K562 (cell line): ENCODE measurements around the gene ARHGEF17. TPM values are rescaled to one million over a fixed set of nuclear protein-coding genes. Genes with fewer than 3 reads are reported as not detected.

Experiments used
- ATAC-seq: fragments of 200-7000 bp; cut with Tn5 transposase; 3 replicates; pipeline ENCODE4 v1.9.1; 2020; ENCODE audit warnings: moderate library complexity
- BruUV-seq: library from RNA; stranded (reverse); fragments of 400-500 nt; replicated peaks from 2 replicates; lab custom pipeline; 2021; lab: Mats Ljungman, UMichigan
- CTCF ChIA-PET: fragments of 300-600 bp; formaldehyde crosslinking; extraction: SDS; loops from one replicate; lab custom pipeline; 2021; ENCODE audit warnings: low intra/inter-chr PET ratio; lab: Yijun Ruan, JAX
- POLR2A ChIA-PET: fragments of 300-600, 350-650 bp; sonication (Branson Sonifier 250); formaldehyde crosslinking; extraction: SDS; loops from one replicate; lab custom pipeline; 2021; ENCODE audit warnings: antibody characterized with exemption, inconsistent platforms; lab: Yijun Ruan, JAX
- DNase-seq, 4 experiments: peaks; one replicate each; pipeline versions ENCODE4 v3.0.0 to v3.0.0-alpha.2; 2011 to 2018; ENCODE audit warnings: low spot score in 3 of 4, mixed read lengths in 3 of 4; ENCODE audit errors: extremely low read depth in 1 of 4
- FAIRE-seq: peaks from 2 replicates; lab custom pipeline; 2011; peaks lifted over from hg19 to GRCh38; lab: Jason Lieb, UNC
- H2AFZ ChIP-seq: 2 replicates; pipeline ENCODE4 v1.6.0; 2011; ENCODE audit warnings: low read depth, low read length, control low read depth, inconsistent platforms
- H3K27ac ChIP-seq: fragments of 200-600 bp; 3 replicates; pipeline ENCODE4 v1.8.0; 2011; ENCODE audit warnings: low read depth, mild to moderate bottlenecking, control low read depth, inconsistent platforms, low read length, moderate library complexity, mixed read lengths; ENCODE audit errors: extremely low read depth
- H3K27me3 ChIP-seq, 2 experiments: fragments of 300-600 bp in 1 of 2; 2 replicates in 1 of 2; 3 replicates in 1 of 2; pipeline versions ENCODE4 v1.6.0 to v1.8.0; 2011; ENCODE audit warnings: inconsistent platforms in 2 of 2, low read length in 2 of 2, mild to moderate bottlenecking in 1 of 2, mixed read lengths in 1 of 2, moderate library complexity in 1 of 2; ENCODE audit not compliant: control insufficient read depth in 2 of 2, insufficient read depth in 2 of 2
- H3K36me3 ChIP-seq: fragments of 300-600 bp; 3 replicates; pipeline ENCODE4 v1.8.0; 2011; ENCODE audit warnings: mild to moderate bottlenecking, low read length, inconsistent platforms; ENCODE audit not compliant: control insufficient read depth, insufficient read depth
- H3K4me1 ChIP-seq, 2 experiments: fragments of 200-600 bp in 1 of 2; replicated peaks in 1 of 2; 2 replicates in 1 of 2; 3 replicates in 1 of 2; pipeline versions ENCODE4 v1.5.1 to v1.8.0; 2011; ENCODE audit warnings: inconsistent platforms in 2 of 2, low read length in 2 of 2, mild to moderate bottlenecking in 1 of 2, mixed read lengths in 1 of 2, moderate library complexity in 1 of 2; ENCODE audit not compliant: control insufficient read depth in 2 of 2, insufficient read depth in 2 of 2
- H3K4me2 ChIP-seq: 2 replicates; pipeline ENCODE4 v1.6.1; 2011; ENCODE audit warnings: low read length, control low read depth, inconsistent platforms, mixed read lengths; ENCODE audit not compliant: insufficient read depth
- H3K4me3 ChIP-seq: fragments of 200-600 bp; sonication (generic), shearing (Covaris generic); 2 replicates; pipeline ENCODE4 v1.5.1; 2016; ENCODE audit warnings: control low read depth, inconsistent platforms
- H3K79me2 ChIP-seq: fragments of 200-600 bp; 3 replicates; pipeline ENCODE4 v1.8.0; 2011; ENCODE audit warnings: low read length, inconsistent platforms; ENCODE audit not compliant: control insufficient read depth, insufficient read depth
- H3K9ac ChIP-seq, 2 experiments: 2 replicates each; pipeline versions ENCODE4 v1.6.0 to v1.6.1; 2011; ENCODE audit warnings: low read depth in 2 of 2, low read length in 2 of 2, control low read depth in 1 of 2, inconsistent platforms in 1 of 2, mild to moderate bottlenecking in 1 of 2, mixed read lengths in 1 of 2; ENCODE audit not compliant: insufficient read depth in 1 of 2
- H3K9me1 ChIP-seq: one replicate; pipeline ENCODE4 v1.6.0; 2011; ENCODE audit warnings: inconsistent platforms, mild to moderate bottlenecking, low read length, moderate library complexity; ENCODE audit not compliant: control insufficient read depth, insufficient read depth
- H3K9me3 ChIP-seq: replicated peaks from 2 replicates; pipeline ENCODE4 v1.5.1; 2011; ENCODE audit warnings: low read depth, low read length, inconsistent platforms; ENCODE audit not compliant: control insufficient read depth, insufficient read depth
- H4K20me1 ChIP-seq: replicated peaks from 2 replicates; pipeline ENCODE4 v1.6.1; 2011; ENCODE audit warnings: low read length, inconsistent platforms, mixed read lengths; ENCODE audit not compliant: control insufficient read depth, insufficient read depth
- CTCF ChIP-seq, 3 experiments: IDR thresholded peaks in 2 of 3; conservative IDR thresholded peaks in 1 of 3; 2 replicates each; pipeline ENCODE4 v1.5.1; 2011 to 2012; ENCODE audit warnings: low read length in 3 of 3, mild to moderate bottlenecking in 3 of 3, control low read depth in 2 of 3, improper control_type of control experiment in 1 of 3, inconsistent platforms in 1 of 3, low read depth in 1 of 3, mixed read lengths in 1 of 3, moderate library complexity in 1 of 3; ENCODE audit not compliant: insufficient read depth in 2 of 3
- THRA ChIP-seq: fragments of 450-650 bp; IDR thresholded peaks from 2 replicates; pipeline ENCODE4 v1.6.1; 2017; ENCODE audit warnings: mild to moderate bottlenecking, moderate library complexity
- WGBS: fragments of 100-300 bp; shearing (Covaris generic); methylation state at CpG from one replicate; pipeline ENCODE4 v1.1.6; 2016; ENCODE audit warnings: low coverage, mixed read lengths; ENCODE audit not compliant: insufficient coverage; ENCODE audit errors: missing lambda C conversion rate; 5-methylcytosine and 5-hydroxymethylcytosine counted together
- in situ Hi-C: fragments of 300-500 bp; cut with MboI; formaldehyde crosslinking; loops from 4 replicates; pipeline ENCODE4 v1.15.0; 2018; ENCODE audit warnings: inconsistent platforms, mixed read lengths
- intact Hi-C: fragments of 100-400 bp; cut with micrococcal nuclease; formaldehyde crosslinking; loops from 2 replicates; pipeline ENCODE4 v1.14.2; 2022
- polyA plus RNA-seq, 8 experiments: library from polyadenylated mRNA; depleted of rRNA in 4 of 8; stranded (reverse) in 5 of 8; unstranded in 3 of 8; fragments of >200 nt; fragmentation: Nextera tagmentation in 2 of 8; fragmentation: Illumina TruSeq in 1 of 8; extraction: Ambion mirVana in 2 of 8; extraction: Trizol in 1 of 8; gene quantifications; 2 replicates each; pipeline versions ENCODE4 v1.2.1 to v1.2.3, GENCODE V29; 2011 to 2014; ENCODE audit warnings: inconsistent platforms in 1 of 8, missing spikeins in 1 of 8
- total RNA-seq, 7 experiments: library from RNA; depleted of rRNA in 6 of 7; stranded (reverse); fragments of >200 nt in 6 of 7; fragmentation: Illumina TruSeq in 2 of 7; extraction: Trizol in 2 of 7; gene quantifications; 2 replicates each; pipeline versions ENCODE4 v1.2.1 to v1.2.3, GENCODE V29; 2011 to 2021; ENCODE audit warnings: low replicate concordance in 1 of 7

The ARHGEF17 gene
- total and polyA plus RNA-seq, 9 of the 15 experiments (the other 6 are each of a cell fraction or from before 2014, with no cell fraction given): 0.04 to 0.68 (median 0.10) TPM; not detected in 2

- FAIRE-seq: peak; percentile 68
- no peaks in the 10 kb centered on the region for H3K36me3 ChIP-seq
- ChIA-PET POLR2A (interaction anchor here (0.7 kb wide), 1 partner anchor 18 kb away, joined by 3 read pairs; no protein-coding TSS in a partner anchor), CTCF (interaction anchor here (0.7 kb wide), 1 partner anchor 303 kb away, joined by 3 read pairs; no protein-coding TSS in a partner anchor)
- no TSS peak for BruUV-seq
- H4K20me1 ChIP-seq: 0 out of 2 replicates have a peak, but pooled peaks cover 6% of the 10 kb centered on the region
- no peak overlapping the region for H2AFZ ChIP-seq
- no peak for ATAC-seq
- H3K9me3 ChIP-seq: no peaks in the 10 kb centered on the region
- DNase-seq: peak in 2 of 4 experiments; percentile 37
- no peak overlapping the region for H3K27ac ChIP-seq
- no peaks in the 10 kb centered on the region for H3K79me2 ChIP-seq
- WGBS: 12% methylated on average over 14 of the region's 22 CpGs
- intact Hi-C loops: no loop called here
- no peak overlapping the region for H3K4me3 ChIP-seq
- TF ChIP-seq CTCF (IDR thresholded peaks at IDR 0.05 in 2 of 3, conservative IDR thresholded peaks at IDR 0.05 in 1 of 3; ENCODE audit: insufficient read depth in 2 of 3, low read depth in 1 of 3, low read length in 3 of 3) (peak in 1 of 3 experiments; percentile 25; a peak in 1 of 6 replicates), THRA (no peak)
- TF ChIP-seq, all 486 proteins: peak for 1
- Histone ChIP-seq H3K9ac (no peak overlapping the region), H3K27me3 (peaks cover 24 to 48% of the 10 kb centered on the region in 2 experiments), H3K4me1 (peaks cover 0 to 24% of the 10 kb centered on the region in 2 experiments; a peak in 3 of 5 replicates), H3K4me2 (no peak overlapping the region), H3K9me1 (no peaks in the 10 kb centered on the region)
- in situ Hi-C loops: no loop called here
Observed at GRCh38 chr11:73356979-73357860, 49.1 kb downstream of the ARHGEF17 start.
